OCI-LY1 (cell line): ENCODE data around the gene ROPN1L.

Experiments used
- CTCF ChIP-seq: fragments of 200-600 bp; sonication (generic), shearing (Covaris generic); IDR thresholded peaks from 2 replicates; pipeline ENCODE4 v1.5.1; 2017; ENCODE audit warnings: mild to moderate bottlenecking, antibody characterized with exemption, low read length, moderate library complexity, mixed read lengths
- EZH2 ChIP-seq: fragments of 200-600 bp; sonication (generic), shearing (Covaris generic); IDR thresholded peaks from 2 replicates; pipeline ENCODE4 v1.8.0; 2017; ENCODE audit warnings: borderline replicate concordance, mixed run types, mild to moderate bottlenecking, antibody characterized with exemption, low read length, moderate library complexity, mixed read lengths

- TF ChIP-seq CTCF (no peak), EZH2 (no peak)
Observed at GRCh38 chr5:10465726-10466125, 24.0 kb downstream of the ROPN1L start.
